GM18499 (cell line): ENCODE results near the gene ZDHHC14.
"Not testable (repeated sequence)": the region's sequence is repeated elsewhere in the genome, so short reads cannot be mapped to it uniquely, and the experiment has no call there.

Experiments used
- ATAC-seq: cut with Tn5 transposase; IDR thresholded peaks from one replicate; pipeline ENCODE4 v1.9.1; 2021; ENCODE audit warnings: moderate number of reproducible peaks; ENCODE audit not compliant: insufficient read depth, unreplicated experiment

ZDHHC14 gene

GRCh38 chr6:157379656-157380457 lies 1.1 kb upstream of the ZDHHC14 start:
- ATAC-seq = no peak

- ATAC-seq = no peak
Observed at GRCh38 chr6:157380458-157380778, 572 bp upstream of the ZDHHC14 start.

DNA sequence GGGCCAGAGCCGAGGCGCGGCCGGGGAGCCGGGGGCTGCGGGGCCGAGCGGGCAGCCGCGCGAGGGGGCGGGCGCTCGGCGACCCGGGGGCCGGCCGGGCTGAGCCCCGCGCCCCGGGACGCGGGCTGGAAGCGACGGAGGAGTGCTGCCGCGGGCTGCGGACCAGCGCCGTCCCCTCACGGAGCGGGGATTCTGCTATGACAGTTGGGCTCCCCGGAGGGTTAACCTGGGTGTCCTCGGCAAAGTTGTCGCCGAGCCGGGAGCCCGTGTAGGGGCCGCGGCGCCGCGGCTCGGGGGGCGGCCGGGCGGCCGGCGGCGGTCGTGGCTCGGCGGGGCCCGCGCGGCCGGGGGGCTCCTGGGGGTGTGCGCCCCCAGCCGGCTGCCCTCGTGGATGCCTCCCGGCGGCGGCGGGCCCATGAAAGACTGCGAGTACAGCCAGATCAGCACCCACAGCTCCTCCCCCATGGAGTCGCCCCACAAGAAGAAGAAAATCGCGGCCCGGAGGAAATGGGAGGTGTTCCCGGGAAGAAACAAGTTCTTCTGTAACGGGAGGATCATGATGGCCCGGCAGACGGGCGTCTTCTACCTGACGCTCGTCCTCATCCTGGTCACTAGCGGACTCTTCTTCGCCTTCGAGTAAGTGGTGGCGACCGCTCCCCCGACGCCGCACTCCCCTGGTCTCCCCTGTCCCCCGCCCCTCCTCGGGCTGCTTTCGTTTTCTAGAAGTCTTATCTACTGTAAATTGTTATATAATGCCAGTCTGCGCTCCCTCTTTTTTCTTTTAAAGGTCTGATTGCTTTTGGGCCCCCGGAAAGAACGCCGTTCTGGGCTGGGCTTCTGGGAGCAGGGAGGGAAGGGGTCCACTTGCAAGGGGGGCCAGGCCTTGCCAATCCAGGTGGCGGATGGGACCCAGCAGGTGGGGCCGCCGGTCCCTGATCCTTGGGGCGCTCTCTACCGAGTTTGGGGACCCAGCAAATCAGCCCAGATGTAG lies 936 bp downstream of the ZDHHC14 start:
- ATAC-seq = no peak

DNA sequence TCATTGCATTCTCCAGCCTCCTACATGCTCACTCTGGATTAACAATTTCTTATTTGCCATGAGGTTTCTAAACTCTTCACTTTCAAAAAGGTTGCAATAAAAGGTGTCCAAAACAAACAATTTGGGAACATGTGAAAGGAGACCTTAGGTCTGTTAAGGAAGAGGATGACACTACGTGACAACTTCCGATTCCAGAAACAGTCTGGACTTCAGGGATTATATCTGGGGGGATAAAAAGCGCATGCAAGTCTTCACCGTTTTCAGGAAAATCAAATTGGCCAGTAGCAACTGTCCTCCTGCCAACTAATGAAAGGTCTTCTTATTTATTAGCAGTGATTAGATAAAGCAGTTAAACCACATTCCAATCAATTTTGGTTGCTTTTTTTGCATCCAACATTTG lies 1.8 kb downstream of the ZDHHC14 start:
- no peak for ATAC-seq

GRCh38 chr6:157383471-157383870 lies 2.5 kb downstream of the ZDHHC14 start:
- ATAC-seq = no peak

DNA sequence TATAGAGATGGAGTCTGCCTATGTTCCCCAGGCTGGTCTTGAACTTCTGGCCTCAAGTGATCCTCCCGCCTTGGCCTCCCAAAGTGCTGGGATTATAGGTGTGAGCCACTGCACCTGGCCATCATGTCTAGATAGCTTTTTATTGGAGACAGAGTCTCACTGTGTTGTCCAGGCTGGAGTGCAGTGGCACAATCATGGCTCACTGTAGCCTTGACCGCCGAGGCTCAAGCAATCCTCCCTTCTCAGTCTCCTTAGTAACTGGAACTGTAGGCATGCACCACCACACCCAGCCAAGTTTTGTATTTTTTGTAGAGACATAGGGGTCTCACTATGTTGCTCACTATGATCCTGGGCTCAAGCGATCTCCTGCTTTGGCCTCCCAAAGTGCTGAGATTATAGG lies 4.0 kb downstream of the ZDHHC14 start:
- ATAC-seq = not testable (repeated sequence)

DNA sequence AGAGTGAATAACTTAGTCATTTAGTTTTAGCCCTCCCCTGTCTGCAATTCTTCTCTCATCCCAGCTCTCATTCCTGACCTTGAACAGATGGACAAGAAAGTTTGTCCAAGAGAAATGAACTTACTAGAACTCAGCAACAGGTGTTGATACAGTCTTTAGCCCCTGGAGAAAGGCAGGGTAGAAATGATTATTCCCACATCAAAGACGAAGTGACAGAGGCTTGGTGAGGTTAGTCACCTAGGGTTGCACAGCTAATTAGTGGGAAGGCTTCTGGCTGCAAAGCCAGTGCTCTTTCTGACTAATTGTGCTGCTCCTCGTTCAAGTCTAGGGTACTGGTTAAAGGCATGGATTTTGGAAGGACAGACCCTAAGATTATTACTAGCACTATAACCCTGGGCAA lies 4.5 kb downstream of the ZDHHC14 start:
- no peak for ATAC-seq

GRCh38 chr6:157386023-157386422 lies 5.0 kb downstream of the ZDHHC14 start:
- ATAC-seq = no peak

- no peak for ATAC-seq
Observed at GRCh38 chr6:157386454-157386853, 5.5 kb downstream of the ZDHHC14 start.

GRCh38 chr6:157388924-157389323 lies 7.9 kb downstream of the ZDHHC14 start:
- no peak for ATAC-seq

DNA sequence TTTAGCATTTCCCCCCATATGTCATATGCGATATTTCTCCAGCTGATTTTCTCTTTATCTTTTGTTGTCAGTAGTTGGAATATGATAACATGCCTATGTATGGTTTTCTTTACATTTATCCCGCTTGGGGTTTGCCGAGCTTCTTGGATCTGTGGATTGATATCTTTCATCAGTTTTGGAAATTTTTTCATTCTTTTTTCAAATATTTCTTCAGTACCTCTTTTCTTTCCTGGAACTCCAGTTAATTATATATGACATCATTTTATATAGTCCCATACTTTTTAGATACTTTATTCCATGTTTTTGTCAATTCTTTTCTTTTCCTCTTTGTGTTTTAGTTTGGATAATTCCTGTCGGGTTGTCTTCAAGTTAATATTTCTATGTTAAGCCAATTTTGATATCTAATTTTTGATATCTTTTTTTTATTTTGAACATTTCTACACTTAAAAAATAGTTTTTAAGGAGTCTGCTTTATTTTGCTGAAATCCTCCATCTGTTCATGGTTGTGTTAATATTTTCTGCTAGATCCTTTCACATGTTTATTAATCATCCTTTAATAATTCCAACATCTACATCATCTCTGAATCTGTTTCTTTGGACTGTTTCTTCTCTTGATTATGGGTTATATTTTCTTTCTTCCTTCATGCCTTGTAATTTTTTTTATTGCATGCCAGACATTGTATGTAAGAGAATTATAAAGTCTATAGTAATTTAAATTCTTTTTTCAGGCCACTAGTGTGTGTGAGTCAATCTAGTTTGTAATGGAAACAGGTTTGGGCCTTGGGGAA lies 9.5 kb downstream of the ZDHHC14 start:
- ATAC-seq = no peak

- ATAC-seq = no peak
Observed at GRCh38 chr6:157392927-157393668, 12.1 kb downstream of the ZDHHC14 start.

DNA sequence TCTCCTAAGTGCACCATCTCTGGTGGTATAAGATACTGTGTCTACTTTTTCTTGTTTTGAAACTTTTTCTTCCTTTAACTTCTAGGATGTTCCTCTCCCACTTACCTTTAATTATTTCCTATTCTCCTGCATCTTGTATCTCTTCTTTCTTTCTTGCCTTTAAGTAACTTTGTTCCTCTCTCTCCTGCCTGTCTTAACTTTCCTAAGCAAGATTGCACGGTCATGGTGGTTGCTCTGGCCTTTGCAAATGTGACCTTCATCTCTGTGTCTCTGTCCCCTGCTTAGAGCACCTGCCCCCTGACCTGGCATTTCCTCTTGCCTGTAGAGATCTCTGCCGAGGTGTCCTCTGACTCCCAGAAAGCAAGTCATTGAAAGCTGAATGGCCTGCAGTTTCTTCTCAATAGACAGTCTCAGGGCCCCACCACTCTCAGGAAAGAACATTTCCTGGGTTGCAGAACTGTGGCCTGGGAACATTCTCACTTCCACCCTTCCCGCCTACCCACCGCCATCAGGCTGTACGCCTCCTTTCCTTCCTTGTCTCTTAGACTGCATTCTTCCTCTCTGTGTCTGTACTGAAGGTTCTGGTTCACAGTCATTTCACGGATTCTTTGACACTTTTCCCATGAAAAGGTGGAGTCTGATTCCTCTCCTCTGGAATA lies 12.8 kb downstream of the ZDHHC14 start:
- ATAC-seq = no peak

GRCh38 chr6:157395199-157395598 lies 14.2 kb downstream of the ZDHHC14 start:
- ATAC-seq = not testable (repeated sequence)

DNA sequence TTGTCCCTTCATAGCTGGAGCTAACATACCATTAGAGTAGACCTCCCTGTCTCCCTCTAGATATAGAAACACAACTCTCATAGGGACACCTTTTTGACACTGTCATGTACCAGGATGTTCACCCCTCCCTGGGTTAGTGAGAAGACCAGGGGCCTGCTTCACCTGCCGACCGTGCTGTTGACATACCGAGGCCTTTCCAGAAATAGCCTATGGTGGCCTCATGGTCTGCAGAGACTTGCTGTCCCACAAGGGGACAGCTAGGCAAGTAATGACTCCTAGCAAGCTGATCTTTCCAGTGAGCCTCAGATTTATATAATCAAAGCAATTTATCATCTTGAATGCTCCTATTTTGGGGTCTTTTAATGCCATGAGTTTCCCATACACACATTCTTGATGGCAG lies 15.0 kb downstream of the ZDHHC14 start:
- no peak for ATAC-seq

DNA sequence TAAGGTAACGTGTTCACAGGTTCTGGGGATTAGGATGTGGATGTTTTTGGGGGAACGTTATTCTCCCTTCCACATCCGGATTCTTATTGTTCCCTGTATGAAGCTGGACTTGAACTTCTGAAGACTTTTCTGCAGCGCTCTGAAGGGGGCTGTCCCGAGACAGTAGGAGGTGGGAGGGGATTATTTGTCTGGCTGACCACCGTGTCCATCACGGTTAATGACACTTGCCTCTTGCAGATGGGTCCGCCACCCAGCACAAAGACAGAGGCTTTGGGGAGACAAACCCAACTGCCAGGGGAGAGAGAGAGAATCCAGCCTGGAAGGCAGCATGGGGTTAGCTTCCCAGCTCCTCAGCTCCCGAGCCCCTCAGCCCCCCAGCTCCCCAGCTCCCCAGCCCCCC lies 16.7 kb downstream of the ZDHHC14 start:
- no peak for ATAC-seq

DNA sequence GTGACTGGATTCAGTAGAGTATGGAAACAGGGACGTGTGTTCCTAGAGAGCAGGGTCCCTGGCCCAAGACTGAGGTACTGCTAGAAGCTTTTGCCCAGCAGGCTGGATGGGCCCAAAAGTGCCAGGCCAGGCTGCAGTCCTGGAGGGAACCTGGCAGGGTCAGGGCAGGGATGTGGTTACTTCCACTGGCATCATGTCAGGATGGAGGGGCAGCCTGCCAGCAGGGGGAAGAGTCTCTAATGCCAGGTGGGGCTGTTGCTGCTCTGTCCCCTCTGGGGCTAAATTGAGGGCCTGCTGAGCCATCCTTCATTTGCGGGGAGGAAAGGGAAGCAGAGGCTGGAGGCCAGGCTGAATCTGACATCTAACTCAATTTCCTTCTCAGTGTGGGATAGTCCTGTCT lies 17.2 kb downstream of the ZDHHC14 start:
- no peak for ATAC-seq

GRCh38 chr6:157400676-157401075 lies 19.7 kb downstream of the ZDHHC14 start:
- ATAC-seq = no peak

DNA sequence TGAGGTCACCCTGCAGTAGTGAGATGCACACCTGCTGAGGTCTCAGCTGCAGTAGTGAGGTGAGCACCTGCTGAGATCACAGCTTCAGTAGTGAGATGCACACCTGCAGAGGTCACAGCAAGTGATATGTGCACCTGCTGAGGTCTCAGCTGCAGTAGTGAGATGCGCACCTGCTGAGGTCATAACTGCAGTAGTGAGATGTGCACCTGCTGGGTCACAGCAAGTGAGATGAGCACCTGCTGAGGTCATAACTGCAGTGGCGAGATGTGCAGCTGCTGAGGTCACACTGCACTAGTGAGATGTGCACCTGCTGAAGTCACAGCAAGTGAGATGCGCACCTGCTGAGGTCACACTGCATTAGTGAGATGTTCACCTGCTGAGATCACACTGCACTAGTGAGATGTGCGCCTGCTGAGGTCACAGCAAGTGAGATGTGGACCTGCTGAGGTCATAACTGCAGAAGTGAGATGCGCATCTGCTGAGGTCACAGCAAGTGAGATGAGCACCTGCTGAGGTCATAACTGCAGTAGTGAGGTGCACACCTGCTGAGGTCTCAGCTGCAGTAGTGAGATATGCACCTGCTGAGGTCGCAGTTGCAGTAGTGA lies 20.8 kb downstream of the ZDHHC14 start:
- no peak for ATAC-seq
